Liver (tissue), 9 donors: ENCODE measurements around the gene TPRX1. TPM values are rescaled to one million over a fixed set of nuclear protein-coding genes. Genes with fewer than 3 reads are reported as not detected.

Source experiments
- DNase-seq: peaks from one replicate; pipeline ENCODE4 v3.0.0-alpha.2; 2017; ENCODE audit warnings: low spot score
- H3K27ac ChIP-seq, 2 donors: one replicate each; pipeline ENCODE4 v1.7.0; 2013; ENCODE audit warnings: inconsistent platforms in 2 of 2, low read length in 2 of 2, control low read depth in 1 of 2, low read depth in 1 of 2, mild to moderate bottlenecking in 1 of 2
- H3K27me3 ChIP-seq, 4 donors: one replicate each; pipeline versions ENCODE4 v1.6.1 to v1.7.0; 2013; ENCODE audit warnings: low read length in 3 of 4, inconsistent platforms in 1 of 4, mild to moderate bottlenecking in 1 of 4, moderate library complexity in 1 of 4; ENCODE audit not compliant: control insufficient read depth in 4 of 4, insufficient read depth in 4 of 4
- H3K36me3 ChIP-seq, 4 donors: one replicate each; pipeline versions ENCODE4 v1.6.1 to v1.7.0; 2013; ENCODE audit warnings: low read length in 3 of 4, mild to moderate bottlenecking in 3 of 4, low read depth in 1 of 4, moderate library complexity in 1 of 4; ENCODE audit not compliant: control insufficient read depth in 4 of 4, insufficient read depth in 3 of 4
- H3K4me1 ChIP-seq, 4 donors: one replicate each; pipeline versions ENCODE4 v1.6.1 to v1.7.0; 2013; ENCODE audit warnings: low read length in 3 of 4, mild to moderate bottlenecking in 3 of 4, moderate library complexity in 1 of 4; ENCODE audit not compliant: control insufficient read depth in 4 of 4, insufficient read depth in 4 of 4
- H3K4me3 ChIP-seq, 3 donors: one replicate each; pipeline versions ENCODE4 v1.6.1 to v1.7.0; 2013; ENCODE audit warnings: low read length in 3 of 3, control low read depth in 1 of 3, low read depth in 1 of 3, mild to moderate bottlenecking in 1 of 3
- H3K9ac ChIP-seq, 2 donors: one replicate each; pipeline ENCODE4 v1.7.0; 2013; ENCODE audit warnings: low read length in 2 of 2, mild to moderate bottlenecking in 2 of 2, moderate library complexity in 2 of 2, control low read depth in 1 of 2, low read depth in 1 of 2
- H3K9me3 ChIP-seq, 4 donors: one replicate each; pipeline versions ENCODE4 v1.6.1 to v1.7.0; 2013; ENCODE audit warnings: low read length in 3 of 4; ENCODE audit not compliant: control insufficient read depth in 4 of 4
- EGR1 ChIP-seq, 2 donors: IDR thresholded peaks; 2 replicates each; pipeline ENCODE4 v1.6.1; 2016 to 2018; ENCODE audit warnings: antibody characterized with exemption in 2 of 2, low read depth in 2 of 2
- FOXA1 ChIP-seq: IDR thresholded peaks from 2 replicates; pipeline ENCODE4 v1.6.1; 2016; ENCODE audit warnings: antibody characterized with exemption
- GABPA ChIP-seq, 2 donors: IDR thresholded peaks in 1 of 2; conservative IDR thresholded peaks in 1 of 2; 2 replicates each; pipeline ENCODE4 v1.6.1; 2016; ENCODE audit warnings: antibody characterized with exemption in 2 of 2, mild to moderate bottlenecking in 1 of 2, moderate library complexity in 1 of 2
- NR2F2 ChIP-seq: IDR thresholded peaks from 2 replicates; pipeline ENCODE4 v1.6.1; 2016; ENCODE audit warnings: antibody characterized with exemption
- RAD21 ChIP-seq, 2 donors: IDR thresholded peaks; 2 replicates each; pipeline ENCODE4 v1.6.1; 2016; ENCODE audit warnings: antibody characterized with exemption in 2 of 2, mild to moderate bottlenecking in 2 of 2
- TAF1 ChIP-seq: conservative IDR thresholded peaks from 2 replicates; pipeline ENCODE4 v1.6.1; 2016; ENCODE audit warnings: antibody characterized with exemption, mild to moderate bottlenecking
- WGBS: extraction: QIAGEN DNeasy Blood & Tissue Kit; methylation state at CpG from one replicate; pipeline ENCODE4 v1.1.7; 2013; 5-methylcytosine and 5-hydroxymethylcytosine counted together
- polyA plus RNA-seq, 2 donors: library from polyadenylated mRNA; stranded (reverse) in 1 of 2; unstranded in 1 of 2; fragments of 200-250 nt in 1 of 2; fragments of >200 nt in 1 of 2; fragmentation: Nextera tagmentation in 1 of 2; extraction: Ambion mirVana in 1 of 2; gene quantifications; one replicate each; pipeline versions ENCODE4 v1.2.1 to v1.2.3, GENCODE V29; 2013 to 2015
- total RNA-seq, 2 donors: library from RNA; depleted of rRNA; stranded (reverse); fragments of >200 nt; gene quantifications; one replicate each; pipeline ENCODE4 v1.2.3, GENCODE V29; 2014
- TF ChIP-seq, protein P1 (sequence below): IDR thresholded peaks from 2 replicates; pipeline ENCODE4 v1.6.1; 2016; ENCODE audit warnings: antibody characterized with exemption
- TF ChIP-seq, protein P2 (sequence below): IDR thresholded peaks from 2 replicates; pipeline ENCODE4 v1.6.1; 2016; ENCODE audit warnings: antibody characterized with exemption, mild to moderate bottlenecking
- TF ChIP-seq, protein P3 (sequence below): IDR thresholded peaks from 2 replicates; pipeline ENCODE4 v1.6.1; 2016; ENCODE audit warnings: antibody characterized with exemption
- donor health status: healthy.
- donor health status: healthy.
- donor health status: healthy.
- donor health status: healthy.
- donor health status: healthy.

TPRX1 gene
- total and polyA plus RNA-seq, 4 donors: not detected

DNA sequence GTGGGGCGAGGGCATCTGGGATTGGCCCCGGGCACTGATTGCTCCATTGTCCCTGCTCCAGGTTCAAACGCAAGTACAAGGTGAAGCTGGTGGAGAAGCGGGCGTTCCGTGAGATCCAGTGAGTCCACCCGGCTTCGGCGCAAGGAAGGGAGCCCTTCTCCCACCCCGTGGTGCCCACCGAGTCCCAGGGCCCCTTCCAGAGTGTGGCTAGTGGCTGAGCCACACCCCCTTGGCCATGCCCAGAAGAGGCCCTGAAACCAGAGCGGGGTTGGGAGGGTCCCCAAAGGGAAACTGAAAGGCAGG, 47.8 kb downstream of the TPRX1 start:
- DNase-seq: no peak
- H3K4me1 ChIP-seq: peaks cover 0 to 28% (median 22%) of the 10 kb centered on the region in 4 donors
- no peak overlapping the region for H3K4me3 ChIP-seq
- no peak overlapping the region for H3K9ac ChIP-seq
- H3K36me3 ChIP-seq: peaks cover 18 to 49% (median 26%) of the 10 kb centered on the region in 4 donors
- no peak for TF ChIP-seq GABPA (IDR thresholded peaks at IDR 0.05 in 1 of 2, conservative IDR thresholded peaks at IDR 0.05 in 1 of 2)
- no peak for TF ChIP-seq TAF1
- no peaks in the 10 kb centered on the region for H3K9me3 ChIP-seq
- no peaks in the 10 kb centered on the region for H3K27me3 ChIP-seq
- H3K27ac ChIP-seq: peak overlapping the region; percentile 67 to 96
- 84% methylated on average over 12 of the region's 12 CpGs for WGBS

DNA sequence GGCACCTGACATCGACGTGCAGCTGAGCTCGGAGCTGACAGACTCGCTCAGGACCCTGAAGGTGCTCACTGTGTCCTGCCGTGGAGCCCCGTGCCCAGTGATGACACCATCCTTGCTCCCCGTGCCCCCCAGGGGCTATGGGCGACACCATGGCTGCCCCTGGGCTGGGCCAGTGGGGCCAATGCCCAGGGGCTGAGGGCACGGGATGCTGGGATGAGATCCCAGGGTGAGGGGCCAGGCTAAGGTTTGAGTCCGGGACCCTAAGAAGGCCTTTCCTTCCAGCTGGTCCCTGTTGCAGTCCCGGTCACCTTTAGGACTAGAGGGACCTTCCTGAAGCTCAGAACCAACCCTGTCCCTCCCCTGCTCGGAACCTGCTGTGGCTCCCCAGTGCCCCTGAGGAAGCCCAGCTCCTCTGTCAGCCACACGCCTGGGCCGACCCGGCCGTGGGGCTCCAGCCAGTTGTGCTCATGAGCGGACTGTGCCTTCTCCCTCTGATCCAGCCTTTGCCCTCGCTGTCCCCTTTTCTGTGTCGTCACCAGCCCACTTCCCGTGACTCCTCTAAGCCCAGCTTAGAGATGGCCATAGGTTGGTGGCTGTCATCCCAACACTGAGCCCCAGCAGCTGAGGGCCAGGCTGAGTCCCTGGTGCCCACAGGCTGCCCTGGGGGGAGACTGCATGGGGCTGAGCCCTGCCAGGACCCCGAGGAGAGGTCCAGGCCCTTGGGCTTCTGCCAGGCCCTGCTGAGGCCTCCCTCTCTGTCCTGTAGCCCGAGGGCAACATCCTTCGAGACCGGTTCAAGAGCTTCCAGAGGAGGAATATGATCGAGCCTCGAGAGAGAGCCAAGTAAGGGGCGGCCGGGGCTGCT, 48.4 kb downstream of the TPRX1 start:
- Histone ChIP-seq H3K9ac (no peak overlapping the region), H3K27ac (peak overlapping the region; percentile 47 to 96), H3K4me3 (no peak overlapping the region), H3K4me1 (peaks cover 0 to 28% (median 22%) of the 10 kb centered on the region in 4 donors), H3K27me3 (no peaks in the 10 kb centered on the region), H3K9me3 (no peaks in the 10 kb centered on the region), H3K36me3 (peaks cover 24 to 55% (median 30%) of the 10 kb centered on the region in 4 donors)
- no peak for TF ChIP-seq FOXA1
- no peak for TF ChIP-seq EGR1 (IDR thresholded peaks at IDR 0.05; ENCODE audit: low read depth in 2 of 2)
- no peak for TF ChIP-seq RAD21 (IDR thresholded peaks at IDR 0.05)
- TF ChIP-seq TAF1: no peak
- no peak for TF ChIP-seq GABPA (IDR thresholded peaks at IDR 0.05 in 1 of 2, conservative IDR thresholded peaks at IDR 0.05 in 1 of 2)
- TF ChIP-seq, protein P1, sequence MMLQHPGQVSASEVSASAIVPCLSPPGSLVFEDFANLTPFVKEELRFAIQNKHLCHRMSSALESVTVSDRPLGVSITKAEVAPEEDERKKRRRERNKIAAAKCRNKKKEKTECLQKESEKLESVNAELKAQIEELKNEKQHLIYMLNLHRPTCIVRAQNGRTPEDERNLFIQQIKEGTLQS: no peak
- TF ChIP-seq, protein P2, sequence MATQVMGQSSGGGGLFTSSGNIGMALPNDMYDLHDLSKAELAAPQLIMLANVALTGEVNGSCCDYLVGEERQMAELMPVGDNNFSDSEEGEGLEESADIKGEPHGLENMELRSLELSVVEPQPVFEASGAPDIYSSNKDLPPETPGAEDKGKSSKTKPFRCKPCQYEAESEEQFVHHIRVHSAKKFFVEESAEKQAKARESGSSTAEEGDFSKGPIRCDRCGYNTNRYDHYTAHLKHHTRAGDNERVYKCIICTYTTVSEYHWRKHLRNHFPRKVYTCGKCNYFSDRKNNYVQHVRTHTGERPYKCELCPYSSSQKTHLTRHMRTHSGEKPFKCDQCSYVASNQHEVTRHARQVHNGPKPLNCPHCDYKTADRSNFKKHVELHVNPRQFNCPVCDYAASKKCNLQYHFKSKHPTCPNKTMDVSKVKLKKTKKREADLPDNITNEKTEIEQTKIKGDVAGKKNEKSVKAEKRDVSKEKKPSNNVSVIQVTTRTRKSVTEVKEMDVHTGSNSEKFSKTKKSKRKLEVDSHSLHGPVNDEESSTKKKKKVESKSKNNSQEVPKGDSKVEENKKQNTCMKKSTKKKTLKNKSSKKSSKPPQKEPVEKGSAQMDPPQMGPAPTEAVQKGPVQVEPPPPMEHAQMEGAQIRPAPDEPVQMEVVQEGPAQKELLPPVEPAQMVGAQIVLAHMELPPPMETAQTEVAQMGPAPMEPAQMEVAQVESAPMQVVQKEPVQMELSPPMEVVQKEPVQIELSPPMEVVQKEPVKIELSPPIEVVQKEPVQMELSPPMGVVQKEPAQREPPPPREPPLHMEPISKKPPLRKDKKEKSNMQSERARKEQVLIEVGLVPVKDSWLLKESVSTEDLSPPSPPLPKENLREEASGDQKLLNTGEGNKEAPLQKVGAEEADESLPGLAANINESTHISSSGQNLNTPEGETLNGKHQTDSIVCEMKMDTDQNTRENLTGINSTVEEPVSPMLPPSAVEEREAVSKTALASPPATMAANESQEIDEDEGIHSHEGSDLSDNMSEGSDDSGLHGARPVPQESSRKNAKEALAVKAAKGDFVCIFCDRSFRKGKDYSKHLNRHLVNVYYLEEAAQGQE: no peak
- TF ChIP-seq, protein P3, sequence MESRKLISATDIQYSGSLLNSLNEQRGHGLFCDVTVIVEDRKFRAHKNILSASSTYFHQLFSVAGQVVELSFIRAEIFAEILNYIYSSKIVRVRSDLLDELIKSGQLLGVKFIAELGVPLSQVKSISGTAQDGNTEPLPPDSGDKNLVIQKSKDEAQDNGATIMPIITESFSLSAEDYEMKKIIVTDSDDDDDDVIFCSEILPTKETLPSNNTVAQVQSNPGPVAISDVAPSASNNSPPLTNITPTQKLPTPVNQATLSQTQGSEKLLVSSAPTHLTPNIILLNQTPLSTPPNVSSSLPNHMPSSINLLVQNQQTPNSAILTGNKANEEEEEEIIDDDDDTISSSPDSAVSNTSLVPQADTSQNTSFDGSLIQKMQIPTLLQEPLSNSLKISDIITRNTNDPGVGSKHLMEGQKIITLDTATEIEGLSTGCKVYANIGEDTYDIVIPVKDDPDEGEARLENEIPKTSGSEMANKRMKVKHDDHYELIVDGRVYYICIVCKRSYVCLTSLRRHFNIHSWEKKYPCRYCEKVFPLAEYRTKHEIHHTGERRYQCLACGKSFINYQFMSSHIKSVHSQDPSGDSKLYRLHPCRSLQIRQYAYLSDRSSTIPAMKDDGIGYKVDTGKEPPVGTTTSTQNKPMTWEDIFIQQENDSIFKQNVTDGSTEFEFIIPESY: no peak
- TF ChIP-seq NR2F2: no peak
- 83% methylated on average over 28 of the region's 28 CpGs for WGBS
- no peak for DNase-seq
